Esophagus muscularis mucosa (tissue), 4 donors: ENCODE results near the gene OXNAD1. TPM values are rescaled to one million over a fixed set of nuclear protein-coding genes. Genes with fewer than 3 reads are reported as not detected.
A peak's percentile ranks its signal among the peaks of the same experiment; 100 is the strongest.

Source experiments
- DNase-seq: peaks from one replicate; pipeline ENCODE4 v3.0.0-alpha.2; 2017; ENCODE audit errors: extremely low spot score
- H3K27ac ChIP-seq, 4 donors: fragments of 200-600 bp; sonication (generic); replicated peaks in 1 of 4; 1 replicate in 3 of 4; 2 replicates in 1 of 4; pipeline ENCODE4 v1.5.1; 2016 to 2019; ENCODE audit warnings: mild to moderate bottlenecking in 1 of 4
- H3K27me3 ChIP-seq, 4 donors: fragments of 200-600 bp; sonication (generic); one replicate each; pipeline versions ENCODE4 v1.5.1 to v1.6.0; 2016 to 2019
- H3K36me3 ChIP-seq, 4 donors: fragments of 200-600 bp; sonication (generic); one replicate each; pipeline ENCODE4 v1.5.1; 2016 to 2019
- H3K4me1 ChIP-seq, 4 donors: fragments of 200-600 bp; sonication (generic); one replicate each; pipeline ENCODE4 v1.5.1; 2016 to 2019
- H3K4me3 ChIP-seq, 4 donors: fragments of 200-600 bp; sonication (generic); 1 replicate in 2 of 4; 2 replicates in 2 of 4; pipeline ENCODE4 v1.5.1; 2016 to 2019; ENCODE audit warnings: mild to moderate bottlenecking in 4 of 4, moderate library complexity in 1 of 4
- H3K9me3 ChIP-seq, 4 donors: fragments of 200-600 bp; sonication (generic); 1 replicate in 3 of 4; 2 replicates in 1 of 4; pipeline ENCODE4 v1.5.1; 2016 to 2019
- CTCF ChIP-seq, 3 experiments: fragments of 200-600 bp in 2 of 3; fragments of 450-650 bp in 1 of 3; sonication (generic) in 2 of 3; IDR thresholded peaks; one replicate each; pipeline ENCODE4 v1.5.1; 2017 to 2019; ENCODE audit warnings: antibody characterized with exemption in 3 of 3, mild to moderate bottlenecking in 2 of 3, moderate library complexity in 1 of 3
- EP300 ChIP-seq: sonication (generic); formaldehyde crosslinking; IDR thresholded peaks from one replicate; pipeline ENCODE4 v1.6.1; 2017; ENCODE audit warnings: antibody characterized with exemption
- POLR2A ChIP-seq: fragments of 450-650 bp; IDR thresholded peaks from one replicate; pipeline ENCODE4 v1.6.1; 2017; ENCODE audit warnings: antibody characterized with exemption, moderate library complexity, mild to moderate bottlenecking, low read depth
- POLR2AphosphoS5 ChIP-seq, 2 donors: sonication (generic); formaldehyde crosslinking; IDR thresholded peaks; one replicate each; pipeline ENCODE4 v1.6.1; 2017; ENCODE audit warnings: antibody characterized with exemption in 2 of 2
- WGBS: methylation state at CpG from one replicate; pipeline ENCODE4 v1.1.5; 2018; 5-methylcytosine and 5-hydroxymethylcytosine counted together
- intact Hi-C: fragments of 100-400 bp; cut with DNase I; formaldehyde crosslinking; loops from one replicate; pipeline ENCODE4 v1.15.1; 2023
- total RNA-seq, 4 donors: library from RNA; depleted of rRNA; stranded (reverse); fragments of >200 nt; gene quantifications; one replicate each; pipeline versions ENCODE4 v1.1.0 to v1.2.1, GENCODE V29; 2016

The OXNAD1 gene
- total RNA-seq, 4 donors from 2014 or later, result 6.7 to 13.3 (median 10.2) TPM

- no peak for DNase-seq
- Histone ChIP-seq H3K4me3 (no peak overlapping the region), H3K27me3 (no peaks in the 10 kb centered on the region), H3K36me3 (peaks cover 0 to 26% (median 9%) of the 10 kb centered on the region in 4 donors), H3K9me3 (peaks cover 0 to 7% (median 0%) of the 10 kb centered on the region in 4 donors), H3K27ac (peak overlapping the region; percentile 74 to 83 (median 80)), H3K4me1 (peaks cover 27 to 68% (median 57%) of the 10 kb centered on the region in 4 donors)
- intact Hi-C loops, result no loop called here
- 85% methylated on average over 5 of the region's 6 CpGs for WGBS
- TF ChIP-seq POLR2AphosphoS5 (IDR thresholded peaks at IDR 0.05), result no peak
- no peak for TF ChIP-seq CTCF (IDR thresholded peaks at IDR 0.05)
Observed at GRCh38 chr3:16336825-16337224, 71.8 kb downstream of the OXNAD1 start.

DNA sequence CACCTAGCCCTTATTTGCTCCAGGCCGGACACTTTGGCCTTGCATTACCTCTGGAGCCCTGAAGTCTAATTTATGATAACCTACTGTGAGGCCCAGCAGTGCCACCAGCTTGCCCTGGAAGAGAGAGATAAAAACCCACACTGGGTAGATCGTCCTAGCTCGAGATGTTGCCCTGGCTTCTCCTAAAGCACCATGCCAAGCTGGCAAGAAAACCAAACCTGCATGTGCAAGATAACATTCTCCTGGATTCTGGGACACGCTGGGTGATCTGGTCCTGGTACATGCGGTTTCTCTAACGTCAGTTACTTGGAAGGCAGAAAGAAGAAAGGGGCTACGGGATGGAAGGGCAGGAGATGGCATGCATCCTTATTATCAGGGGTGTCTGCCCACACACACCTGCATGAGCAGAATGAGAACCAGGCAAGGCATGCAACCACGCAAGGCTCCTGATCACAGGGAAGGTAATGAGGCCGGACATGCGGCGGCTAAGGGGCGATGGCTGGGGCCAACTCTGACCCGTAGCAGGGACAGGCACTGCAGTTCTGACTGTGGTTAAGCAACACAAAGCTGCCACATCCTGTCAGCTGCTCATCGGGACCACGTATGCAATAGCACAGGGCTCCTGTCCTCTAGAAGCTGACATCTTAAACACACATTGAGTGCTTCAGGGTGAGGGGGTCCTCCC, 73.0 kb downstream of the OXNAD1 start:
- no peak for TF ChIP-seq POLR2A
- peak in 1 of 2 donors; percentile 14 for TF ChIP-seq POLR2AphosphoS5 (IDR thresholded peaks at IDR 0.05)
- intact Hi-C loops, result no loop called here
- H3K9me3 ChIP-seq, result peaks cover 0 to 7% (median 0%) of the 10 kb centered on the region in 4 donors
- no peak overlapping the region for H3K4me3 ChIP-seq
- peaks cover 0 to 26% (median 9%) of the 10 kb centered on the region in 4 donors for H3K36me3 ChIP-seq
- H3K27me3 ChIP-seq, result no peaks in the 10 kb centered on the region
- no peak for DNase-seq
- H3K4me1 ChIP-seq, result peaks cover 21 to 59% (median 52%) of the 10 kb centered on the region in 4 donors
- 67% methylated on average over 15 of the region's 15 CpGs for WGBS
- peak overlapping the region; percentile 69 to 83 (median 76) for H3K27ac ChIP-seq

- TF ChIP-seq EP300 (no peak), POLR2AphosphoS5 (IDR thresholded peaks at IDR 0.05) (peak; percentile 35 to 79)
- DNase-seq, result no peak
- H3K27ac ChIP-seq, result peak overlapping the region; percentile 69 to 83 (median 76)
- intact Hi-C loops, result no loop called here
- WGBS, result 19% methylated on average over 1 of the region's 1 CpG
- peaks cover 21 to 56% (median 48%) of the 10 kb centered on the region in 4 donors for H3K4me1 ChIP-seq
- H3K4me3 ChIP-seq, result no peak overlapping the region
- H3K27me3 ChIP-seq, result no peaks in the 10 kb centered on the region
- peaks cover 0 to 26% (median 9%) of the 10 kb centered on the region in 4 donors for H3K36me3 ChIP-seq
- peaks cover 0 to 7% (median 0%) of the 10 kb centered on the region in 4 donors for H3K9me3 ChIP-seq
Observed at GRCh38 chr3:16338999-16339398, 74.0 kb downstream of the OXNAD1 start.

DNA sequence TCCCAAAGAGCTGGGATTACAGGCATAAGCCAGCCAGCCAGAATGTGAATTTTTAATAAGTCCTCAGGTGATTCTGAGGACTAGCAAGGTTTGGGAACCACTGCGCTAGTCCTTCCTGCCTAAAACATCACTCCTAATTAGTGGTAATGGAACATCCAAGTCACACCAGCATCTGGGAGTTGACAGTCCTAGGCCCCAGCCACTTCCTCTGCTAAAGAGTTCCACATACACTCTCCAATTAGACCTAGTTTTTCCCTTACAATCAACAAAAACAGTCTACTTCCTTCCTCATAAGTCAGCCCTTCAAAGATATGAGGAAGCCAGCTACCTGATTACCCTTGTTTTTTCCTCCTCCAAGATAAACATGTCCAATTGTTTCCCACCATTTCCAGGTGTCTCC, 78.1 kb downstream of the OXNAD1 start:
- Histone ChIP-seq H3K27ac (no peak overlapping the region), H3K36me3 (peaks cover 0 to 20% (median 9%) of the 10 kb centered on the region in 4 donors), H3K9me3 (no peaks in the 10 kb centered on the region), H3K27me3 (no peaks in the 10 kb centered on the region), H3K4me1 (peaks cover 10 to 27% (median 16%) of the 10 kb centered on the region in 4 donors), H3K4me3 (no peak overlapping the region)
- WGBS, result 100% methylated on average over 1 of the region's 1 CpG
- TF ChIP-seq POLR2A, result no peak
- no peak for TF ChIP-seq POLR2AphosphoS5 (IDR thresholded peaks at IDR 0.05)
- no peak for TF ChIP-seq EP300
- TF ChIP-seq CTCF (IDR thresholded peaks at IDR 0.05), result no peak
- intact Hi-C loops, result no loop called here
- no peak for DNase-seq

DNA sequence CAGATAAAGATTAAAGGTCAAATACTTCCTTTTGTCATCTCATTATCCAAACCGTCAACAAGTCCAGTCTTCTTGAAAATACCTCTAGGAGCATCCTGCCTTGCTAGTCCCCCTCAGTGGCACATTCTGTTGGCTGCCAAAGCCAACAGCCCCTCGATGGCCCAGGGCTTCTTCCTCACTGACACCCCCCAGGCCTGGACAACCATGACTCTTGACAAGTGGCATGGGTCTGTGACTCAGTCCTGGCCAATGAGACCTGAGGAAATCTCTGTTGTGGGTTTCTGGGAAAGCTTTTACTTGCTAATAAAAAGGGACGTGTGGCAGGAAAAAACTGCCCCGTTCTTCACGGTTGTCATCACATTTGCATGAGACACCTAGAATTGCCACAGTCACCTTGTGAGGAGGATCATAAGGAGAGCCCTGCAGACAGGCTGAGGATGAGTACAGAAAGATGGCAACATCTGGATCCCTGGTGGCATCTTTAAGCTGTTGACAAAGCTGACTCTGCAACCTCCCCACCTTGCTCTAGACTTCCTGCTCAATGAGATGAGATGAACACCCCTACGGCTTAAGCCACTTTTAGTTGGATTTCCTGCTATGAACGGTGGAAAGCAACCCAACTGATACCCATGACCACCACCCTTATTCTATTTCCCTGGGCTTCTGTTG, 81.5 kb downstream of the OXNAD1 start:
- Histone ChIP-seq H3K9me3 (no peaks in the 10 kb centered on the region), H3K4me1 (peaks cover 9 to 20% (median 16%) of the 10 kb centered on the region in 4 donors), H3K36me3 (peaks cover 0 to 43% (median 18%) of the 10 kb centered on the region in 4 donors), H3K27ac (no peak overlapping the region), H3K4me3 (no peak overlapping the region), H3K27me3 (no peaks in the 10 kb centered on the region)
- intact Hi-C loops, result no loop called here
- TF ChIP-seq EP300 (no peak), POLR2A (no peak), CTCF (IDR thresholded peaks at IDR 0.05) (no peak), POLR2AphosphoS5 (IDR thresholded peaks at IDR 0.05) (no peak)
- 93% methylated on average over 7 of the region's 7 CpGs for WGBS
- no peak for DNase-seq
